Stimulated activated CD8-positive, alpha-beta memory T cell treated with anti-CD3 and anti-CD28 coated beads, Interleukin-4, amount 100 ng/mL, for 1 hour (primary cell): ENCODE results near the gene NTNG2.
A peak's percentile ranks its signal among the peaks of the same experiment; 100 is the strongest.
"Not testable (repeated sequence)": the region's sequence is repeated elsewhere in the genome, so short reads cannot be mapped to it uniquely, and the experiment has no call there.

ENCODE experiments used
- DNase-seq, 2 donors: peaks; one replicate each; pipeline ENCODE4 v3.0.0-alpha.2; 2020; ENCODE audit warnings: low read depth in 2 of 2, low spot score in 1 of 2

The NTNG2 gene

DNA sequence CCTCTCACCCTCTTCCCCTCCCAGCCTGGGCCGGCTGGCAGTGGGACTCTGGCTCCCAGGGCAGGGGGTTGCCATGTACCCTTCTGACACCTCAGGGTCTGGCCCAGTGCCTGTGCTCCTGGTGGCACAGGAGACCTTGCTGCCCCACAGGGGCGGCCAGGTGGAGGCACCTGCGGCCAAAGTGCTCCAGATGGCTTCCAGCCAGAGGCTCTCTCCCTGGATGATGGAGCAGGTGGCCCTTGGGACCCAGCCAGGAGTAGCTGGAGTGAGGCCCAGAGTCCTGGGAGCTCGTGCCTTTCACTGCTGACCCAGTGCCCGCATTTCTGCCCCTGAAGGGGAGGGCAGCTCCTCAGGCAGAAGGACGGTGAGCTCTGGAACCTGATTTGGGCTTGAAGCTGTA lies 87.3 kb downstream of the NTNG2 start:
- DNase-seq = no peak

DNA sequence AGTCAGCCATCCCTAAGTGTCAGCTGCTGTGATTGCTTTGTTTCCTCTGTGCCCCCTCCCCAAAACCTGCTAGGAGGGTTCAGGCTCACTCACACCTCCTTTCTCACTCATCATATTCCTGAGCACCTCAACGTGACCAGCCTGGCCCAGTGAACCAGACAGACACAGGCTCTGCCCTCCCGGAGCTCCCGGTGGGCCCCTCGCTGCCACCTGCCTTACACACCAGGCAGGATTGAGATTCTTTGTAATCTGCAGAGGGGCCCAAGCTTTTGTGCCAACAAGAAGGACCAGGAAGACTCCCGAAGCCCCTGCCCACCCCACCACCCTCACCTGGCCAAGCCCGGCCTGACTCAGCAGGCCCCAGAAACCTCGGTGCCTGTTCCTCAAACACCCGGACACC lies 87.8 kb downstream of the NTNG2 start:
- DNase-seq = no peak

DNA sequence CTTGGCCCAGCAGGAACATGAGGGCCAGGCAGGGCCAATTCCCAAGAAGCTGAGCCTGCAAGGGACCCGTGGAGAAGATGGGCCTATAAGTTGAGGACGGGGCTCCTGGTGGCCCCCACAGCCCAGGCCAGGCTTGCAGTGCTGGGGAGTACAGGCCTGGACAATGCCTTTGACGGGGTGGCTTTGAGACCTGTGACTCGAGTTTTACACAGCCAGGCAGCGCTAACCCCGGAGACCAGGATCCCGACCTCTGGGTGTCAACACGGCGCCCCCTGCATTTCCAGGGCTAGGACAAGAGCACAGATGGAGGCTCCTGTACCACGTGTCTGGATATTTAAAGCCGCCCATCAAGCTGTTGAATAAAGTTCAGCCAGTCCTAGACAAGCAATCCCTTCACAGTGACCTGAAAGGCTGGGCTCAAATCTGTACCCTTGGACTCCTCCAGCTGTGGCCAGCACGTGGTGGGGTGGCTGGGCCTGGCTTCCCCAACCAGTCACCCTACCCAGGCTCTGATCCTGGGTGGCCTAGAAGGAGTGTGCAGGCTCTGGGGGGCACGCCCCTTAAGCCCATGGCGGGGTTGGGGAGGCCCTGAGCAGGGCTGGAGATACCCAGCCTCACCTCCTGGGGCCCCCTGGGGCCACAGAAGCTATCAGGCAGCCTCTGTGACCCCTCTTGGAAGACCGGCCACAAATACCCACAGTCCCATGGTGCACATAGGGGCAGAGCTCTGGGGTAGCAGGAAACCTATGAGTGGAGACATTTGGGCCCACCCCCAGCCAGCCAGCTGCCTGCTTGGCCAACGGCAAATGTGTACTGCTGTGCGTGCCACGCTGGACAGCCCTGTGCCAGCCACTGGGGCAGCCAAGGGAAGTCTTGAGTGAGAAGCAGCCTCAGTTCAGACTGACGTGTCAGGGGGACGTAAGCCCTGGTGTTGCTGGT lies 88.7 kb downstream of the NTNG2 start:
- DNase-seq = no peak

DNA sequence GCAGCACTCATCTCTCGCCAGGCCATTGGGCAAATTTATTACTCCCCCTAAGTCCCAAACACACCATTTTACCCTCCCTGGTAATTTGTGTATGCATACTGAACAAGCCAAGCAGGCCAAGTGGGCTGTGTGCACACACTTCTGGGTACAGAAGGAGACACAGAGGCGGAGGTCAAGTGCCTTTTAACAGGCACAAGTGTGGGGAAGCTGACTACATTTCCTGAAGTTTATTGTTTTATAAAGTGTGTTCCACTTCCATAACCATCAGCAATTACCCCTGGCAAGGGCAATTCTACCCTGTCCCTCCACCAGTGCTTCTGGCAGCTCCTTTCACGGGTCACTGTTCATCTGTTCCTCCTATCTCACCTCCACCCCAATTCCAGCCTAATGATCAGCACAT lies 99.0 kb downstream of the NTNG2 start:
- DNase-seq = no peak

DNA sequence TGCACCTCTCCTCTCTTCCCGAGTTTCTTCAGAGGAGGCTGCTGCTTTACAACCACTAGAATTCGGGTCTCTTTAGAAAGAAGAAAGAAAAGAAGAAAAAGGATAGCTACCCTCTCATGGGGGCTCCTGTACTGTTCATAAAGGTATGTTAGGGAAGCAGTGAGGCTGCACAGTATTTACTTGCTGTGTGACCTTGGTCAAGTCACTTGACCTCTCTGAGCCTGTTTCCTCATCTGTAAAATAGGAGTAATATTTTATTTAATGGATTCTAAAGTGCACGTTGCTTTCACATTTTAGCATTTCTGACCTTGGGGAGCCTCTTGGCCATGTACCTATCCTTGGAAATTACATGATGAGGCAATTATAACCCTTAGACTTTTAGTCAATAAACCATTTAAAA lies 104.2 kb downstream of the NTNG2 start:
- no peak for DNase-seq

DNA sequence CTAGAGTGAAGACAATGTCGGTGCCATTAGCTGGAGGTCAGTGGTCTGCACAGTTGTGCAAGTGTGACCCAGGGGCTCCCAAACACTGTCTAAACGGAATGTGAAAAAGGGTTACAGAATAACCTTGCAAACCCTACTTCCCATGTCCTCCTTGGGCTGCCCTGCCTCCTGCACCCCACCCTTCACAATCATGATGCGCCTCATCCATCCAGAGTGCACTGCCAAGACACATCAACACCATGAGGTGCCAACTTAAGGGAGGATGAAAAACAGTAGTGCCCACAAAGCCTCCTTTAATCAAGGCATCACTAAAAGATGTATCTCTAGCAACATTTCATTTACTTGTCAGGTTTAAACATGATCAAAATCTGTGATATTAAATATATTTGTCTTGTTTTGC lies 105.8 kb downstream of the NTNG2 start:
- DNase-seq = no peak

DNA sequence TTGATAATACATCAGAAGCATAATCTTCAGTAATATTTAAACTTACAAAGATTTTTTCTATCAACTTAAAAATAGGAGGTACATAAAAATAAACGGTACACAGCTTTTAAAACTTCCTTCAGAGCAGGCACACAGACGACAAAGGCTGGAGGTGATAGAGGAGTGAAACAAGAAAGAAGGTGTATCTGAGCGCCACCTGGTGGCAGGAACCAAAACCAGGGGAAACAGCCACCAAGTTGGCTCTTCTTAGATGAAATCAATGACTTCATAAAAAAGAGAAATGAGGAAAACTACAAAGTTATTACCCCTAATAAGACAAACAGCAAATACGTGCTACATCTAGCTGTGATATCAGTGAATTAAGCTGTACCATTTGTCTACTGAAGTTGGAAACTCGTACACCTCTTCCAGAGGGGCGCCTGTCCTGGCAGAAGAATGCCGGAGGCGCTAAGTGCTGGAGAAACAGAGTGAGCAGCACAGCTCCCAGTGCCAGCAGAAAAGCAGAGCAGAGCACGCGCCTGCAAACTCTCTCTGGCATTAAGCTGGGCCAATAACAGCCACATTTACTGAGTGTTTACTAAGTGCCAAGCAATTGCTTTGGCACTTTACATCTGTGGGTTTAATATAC lies 107.0 kb downstream of the NTNG2 start:
- peak; percentile 44 to 47 for DNase-seq

DNA sequence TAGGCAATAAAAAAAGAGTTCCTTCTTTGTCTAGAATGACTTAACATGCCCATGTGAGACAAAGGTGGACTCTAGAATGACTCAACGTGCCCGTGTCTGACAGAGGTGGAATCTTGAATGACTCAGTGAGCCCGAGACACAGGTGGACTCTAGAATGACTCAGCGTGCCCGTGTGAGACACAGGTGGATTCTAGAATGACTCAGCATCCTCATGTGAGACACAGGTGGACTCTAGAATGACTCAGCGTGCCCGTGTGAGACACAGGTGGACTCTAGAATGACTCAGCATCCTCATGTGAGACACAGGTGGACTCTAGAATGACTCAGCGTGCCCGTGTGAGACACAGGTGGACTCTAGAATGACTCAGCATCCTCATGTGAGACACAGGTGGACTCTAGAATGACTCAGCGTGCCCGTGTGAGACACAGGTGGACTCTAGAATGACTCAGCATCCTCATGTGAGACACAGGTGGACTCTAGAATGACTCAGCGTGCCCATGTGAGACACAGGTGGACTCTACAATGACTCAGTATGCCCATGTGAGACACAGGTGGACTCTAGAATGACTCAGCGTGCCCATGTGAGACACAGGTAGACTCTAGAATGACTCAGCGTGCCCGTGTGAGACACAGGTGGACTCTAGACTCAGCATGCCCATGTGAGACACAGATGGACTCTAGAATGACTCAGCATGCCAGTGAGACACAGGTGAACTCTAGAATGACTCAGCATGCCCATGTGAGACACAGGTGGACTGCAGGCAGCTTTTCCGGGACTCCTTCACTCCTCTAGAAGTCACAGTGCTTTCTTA lies 108.1 kb downstream of the NTNG2 start:
- DNase-seq = not testable (repeated sequence)

DNA sequence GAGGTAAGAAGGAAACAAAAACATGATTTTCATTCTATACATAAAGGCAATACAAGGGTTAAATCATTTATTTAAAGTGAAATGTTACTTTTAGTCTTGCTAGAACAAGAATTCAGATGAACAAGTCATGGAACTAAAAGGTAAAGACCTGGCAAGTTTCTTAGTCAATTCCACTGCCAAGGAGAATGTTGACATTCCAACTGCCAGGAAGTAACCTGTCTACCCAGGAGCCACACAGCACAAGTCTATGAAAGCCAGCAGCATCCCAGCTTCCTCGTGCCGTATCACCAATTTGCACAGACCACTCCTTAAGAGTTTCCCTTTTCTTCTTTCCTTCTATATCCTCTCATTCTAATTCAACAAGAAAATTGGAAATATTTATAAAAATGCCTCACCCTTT lies 113.0 kb downstream of the NTNG2 start:
- DNase-seq = no peak

DNA sequence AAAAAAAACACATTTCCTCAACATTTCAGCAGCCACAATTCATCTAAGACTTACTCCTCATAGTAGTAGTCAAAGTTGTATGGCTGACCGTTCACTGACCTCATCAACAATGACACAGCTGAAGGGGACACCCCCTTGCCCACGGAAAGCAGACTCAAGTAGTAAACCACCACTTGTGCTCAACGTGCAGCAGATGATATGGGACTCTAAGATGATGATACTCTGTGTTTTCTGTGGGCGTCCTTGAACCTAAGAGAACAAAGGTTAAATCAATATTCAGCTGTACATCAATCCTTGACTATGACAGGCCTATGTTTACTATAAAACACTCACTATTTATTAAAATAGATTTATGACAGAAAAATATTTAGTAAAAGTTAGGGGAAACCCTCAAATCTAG lies 121.3 kb downstream of the NTNG2 start:
- no peak for DNase-seq

DNA sequence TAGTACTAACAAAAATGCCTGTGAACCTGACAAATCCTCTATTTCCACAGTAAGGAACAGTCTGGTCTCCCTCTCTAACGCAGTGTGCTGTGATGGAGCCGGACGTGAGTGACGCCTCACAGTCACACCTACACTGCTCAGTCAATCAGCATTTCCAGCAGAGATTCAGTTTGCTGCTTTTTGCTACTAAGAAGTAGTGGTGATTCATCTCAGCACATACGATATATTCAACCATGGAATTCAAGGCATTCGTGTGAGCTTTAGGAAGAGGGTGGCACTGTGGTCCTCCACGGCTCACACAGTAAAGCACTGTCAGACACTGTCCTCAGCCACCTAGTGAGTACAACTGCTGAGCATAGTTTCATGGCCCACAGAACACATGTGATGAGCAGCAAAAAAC lies 122.0 kb downstream of the NTNG2 start:
- no peak for DNase-seq

DNA sequence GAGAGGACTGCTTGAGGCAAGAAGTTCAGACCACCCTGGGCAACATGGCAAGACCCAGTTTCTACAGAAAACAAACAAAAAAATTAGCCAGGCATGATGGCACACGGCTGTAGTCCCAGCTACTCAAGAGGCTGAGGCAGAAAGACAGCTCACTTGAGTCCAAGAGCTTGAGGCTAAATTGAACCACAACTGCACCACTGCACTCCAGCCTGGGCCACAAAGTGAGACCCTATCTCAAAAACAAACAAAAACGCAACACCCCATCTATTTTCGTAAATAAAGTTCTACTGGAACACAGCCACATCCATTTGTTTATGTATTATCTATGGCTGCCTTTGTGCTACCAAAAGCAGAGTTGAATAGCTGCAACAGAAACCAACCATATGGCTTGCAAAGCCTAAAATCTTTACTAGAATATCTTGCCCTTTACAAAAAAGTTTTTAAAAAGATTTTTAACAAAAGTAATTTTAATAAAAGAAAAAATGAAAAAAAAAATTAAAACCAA lies 125.5 kb downstream of the NTNG2 start:
- DNase-seq = no peak

DNA sequence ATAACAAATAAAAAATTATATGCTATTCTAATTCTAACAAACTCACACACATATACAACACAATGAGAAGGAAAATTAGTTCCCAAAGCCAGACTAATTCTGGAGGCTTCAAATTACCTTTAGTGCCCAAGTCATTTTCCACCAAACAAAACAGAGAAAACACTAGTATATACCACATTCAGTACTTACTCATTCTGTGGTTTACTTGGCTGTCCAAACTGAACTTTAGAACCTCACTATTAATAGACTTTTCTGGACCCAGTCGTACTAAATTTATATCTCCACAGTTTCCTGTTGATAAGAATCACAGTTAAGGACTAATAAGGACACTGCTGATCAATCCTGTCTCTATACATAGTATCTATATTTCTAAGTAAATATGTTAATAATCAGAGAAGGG lies 126.5 kb downstream of the NTNG2 start:
- DNase-seq = no peak

DNA sequence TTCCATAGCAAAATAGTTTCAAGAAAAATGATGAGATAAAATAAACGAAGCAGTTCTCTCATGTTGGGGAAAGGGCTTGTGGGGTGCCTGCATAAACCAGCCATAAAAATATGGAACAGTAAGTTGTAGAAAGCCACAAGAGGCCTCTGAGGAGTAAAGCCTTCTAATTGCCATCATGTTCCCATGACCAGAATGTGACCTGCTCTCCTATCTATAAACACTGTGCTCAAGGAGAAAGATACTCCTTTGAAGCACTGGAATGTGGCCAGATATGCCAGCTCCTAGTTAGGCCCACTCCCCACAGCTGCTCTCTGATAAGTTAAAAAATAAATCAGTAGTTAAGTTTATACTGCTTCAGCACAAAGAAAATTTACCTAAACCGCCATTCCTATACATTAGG lies 127.1 kb downstream of the NTNG2 start:
- DNase-seq = no peak

DNA sequence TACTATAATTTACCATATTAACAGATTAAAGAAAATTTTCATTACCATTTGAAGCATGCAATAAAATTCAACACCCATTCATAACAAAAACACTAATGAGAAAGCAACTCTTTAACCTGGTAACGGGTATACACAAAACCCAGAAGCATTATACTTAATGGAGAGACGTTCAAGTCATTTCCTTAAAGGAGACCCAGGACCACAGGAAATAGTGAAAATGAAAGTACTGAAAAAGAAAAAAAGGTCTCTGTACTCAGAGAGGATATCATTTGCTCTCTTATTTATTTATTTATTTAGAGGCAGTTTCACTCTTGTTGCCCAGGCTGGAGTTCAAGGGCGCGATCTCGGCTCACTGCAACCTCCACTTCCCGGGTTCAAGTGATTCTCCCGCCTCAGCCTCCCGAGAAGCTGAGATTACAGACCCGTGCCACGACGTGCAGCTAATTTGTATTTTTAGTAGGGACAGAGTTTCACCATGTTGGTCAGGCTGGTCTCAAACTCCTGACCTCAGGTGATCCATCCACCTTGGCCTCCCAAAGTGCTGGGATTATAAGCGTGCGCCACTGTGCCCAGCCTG lies 131.4 kb downstream of the NTNG2 start:
- no peak for DNase-seq
